ENCODE data around the gene APBA2. TPM values are rescaled to one million over a fixed set of nuclear protein-coding genes. Genes with fewer than 3 reads are reported as not detected.
"Not testable (repeated sequence)": the region's sequence is repeated elsewhere in the genome, so short reads cannot be mapped to it uniquely, and the experiment has no call there.

The APBA2 gene
- total RNA-seq, 1 experiment from 2014 or later: 0.31 TPM

DNA sequence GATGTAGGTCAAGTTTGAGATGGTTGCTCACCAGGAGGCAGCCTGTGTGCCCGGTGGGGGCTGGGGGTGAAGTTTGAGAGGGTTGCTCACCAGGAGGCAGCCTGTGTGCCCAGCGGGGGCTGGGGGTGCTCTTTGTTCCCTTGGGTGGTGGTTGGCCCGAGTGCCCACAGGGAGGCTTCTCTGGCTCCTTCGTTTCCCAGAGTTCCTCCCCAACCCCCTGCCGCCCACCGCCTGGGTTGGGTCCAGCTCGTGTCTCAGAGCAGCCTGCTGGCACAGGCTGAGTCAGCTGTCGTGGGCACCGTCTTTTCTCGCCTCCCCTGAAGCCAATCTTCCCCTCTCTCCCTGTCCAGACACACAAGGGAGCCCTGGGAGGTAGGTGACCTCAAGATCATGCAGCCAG is 3.1 kb downstream of the APBA2 start:
- H3K4me3 ChIP-seq (ENCODE audit: low read depth in 2 of 2, low read length in 2 of 2): no peak overlapping the region
- in situ Hi-C loops (cut with HindIII; ENCODE audit: low pct_unique_long_range_greater_than_20kb, low sequenced_read_pairs) (no loop called here), intact Hi-C loops (cut with micrococcal nuclease; ENCODE audit: unreplicated experiment) (no loop called here)
- no peak overlapping the region for H3K27ac ChIP-seq (ENCODE audit: low read length)
- no peaks in the 10 kb centered on the region for H3K4me1 ChIP-seq (ENCODE audit: control insufficient read depth, insufficient read depth, low read length)
- TF ChIP-seq SIN3A (IDR thresholded peaks at IDR 0.05; ENCODE audit: borderline replicate concordance, insufficient read depth, low read depth, low read length): no peak
- no peak for TF ChIP-seq POLR2AphosphoS5 (IDR thresholded peaks at IDR 0.05; ENCODE audit: low read depth, low read length)
- TF ChIP-seq, protein P1, sequence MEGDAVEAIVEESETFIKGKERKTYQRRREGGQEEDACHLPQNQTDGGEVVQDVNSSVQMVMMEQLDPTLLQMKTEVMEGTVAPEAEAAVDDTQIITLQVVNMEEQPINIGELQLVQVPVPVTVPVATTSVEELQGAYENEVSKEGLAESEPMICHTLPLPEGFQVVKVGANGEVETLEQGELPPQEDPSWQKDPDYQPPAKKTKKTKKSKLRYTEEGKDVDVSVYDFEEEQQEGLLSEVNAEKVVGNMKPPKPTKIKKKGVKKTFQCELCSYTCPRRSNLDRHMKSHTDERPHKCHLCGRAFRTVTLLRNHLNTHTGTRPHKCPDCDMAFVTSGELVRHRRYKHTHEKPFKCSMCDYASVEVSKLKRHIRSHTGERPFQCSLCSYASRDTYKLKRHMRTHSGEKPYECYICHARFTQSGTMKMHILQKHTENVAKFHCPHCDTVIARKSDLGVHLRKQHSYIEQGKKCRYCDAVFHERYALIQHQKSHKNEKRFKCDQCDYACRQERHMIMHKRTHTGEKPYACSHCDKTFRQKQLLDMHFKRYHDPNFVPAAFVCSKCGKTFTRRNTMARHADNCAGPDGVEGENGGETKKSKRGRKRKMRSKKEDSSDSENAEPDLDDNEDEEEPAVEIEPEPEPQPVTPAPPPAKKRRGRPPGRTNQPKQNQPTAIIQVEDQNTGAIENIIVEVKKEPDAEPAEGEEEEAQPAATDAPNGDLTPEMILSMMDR (IDR thresholded peaks at IDR 0.05): no peak
- no peak for TF ChIP-seq TCF7L2 (IDR thresholded peaks at IDR 0.05; ENCODE audit: low read depth, low read length)
- TF ChIP-seq, protein P2, sequence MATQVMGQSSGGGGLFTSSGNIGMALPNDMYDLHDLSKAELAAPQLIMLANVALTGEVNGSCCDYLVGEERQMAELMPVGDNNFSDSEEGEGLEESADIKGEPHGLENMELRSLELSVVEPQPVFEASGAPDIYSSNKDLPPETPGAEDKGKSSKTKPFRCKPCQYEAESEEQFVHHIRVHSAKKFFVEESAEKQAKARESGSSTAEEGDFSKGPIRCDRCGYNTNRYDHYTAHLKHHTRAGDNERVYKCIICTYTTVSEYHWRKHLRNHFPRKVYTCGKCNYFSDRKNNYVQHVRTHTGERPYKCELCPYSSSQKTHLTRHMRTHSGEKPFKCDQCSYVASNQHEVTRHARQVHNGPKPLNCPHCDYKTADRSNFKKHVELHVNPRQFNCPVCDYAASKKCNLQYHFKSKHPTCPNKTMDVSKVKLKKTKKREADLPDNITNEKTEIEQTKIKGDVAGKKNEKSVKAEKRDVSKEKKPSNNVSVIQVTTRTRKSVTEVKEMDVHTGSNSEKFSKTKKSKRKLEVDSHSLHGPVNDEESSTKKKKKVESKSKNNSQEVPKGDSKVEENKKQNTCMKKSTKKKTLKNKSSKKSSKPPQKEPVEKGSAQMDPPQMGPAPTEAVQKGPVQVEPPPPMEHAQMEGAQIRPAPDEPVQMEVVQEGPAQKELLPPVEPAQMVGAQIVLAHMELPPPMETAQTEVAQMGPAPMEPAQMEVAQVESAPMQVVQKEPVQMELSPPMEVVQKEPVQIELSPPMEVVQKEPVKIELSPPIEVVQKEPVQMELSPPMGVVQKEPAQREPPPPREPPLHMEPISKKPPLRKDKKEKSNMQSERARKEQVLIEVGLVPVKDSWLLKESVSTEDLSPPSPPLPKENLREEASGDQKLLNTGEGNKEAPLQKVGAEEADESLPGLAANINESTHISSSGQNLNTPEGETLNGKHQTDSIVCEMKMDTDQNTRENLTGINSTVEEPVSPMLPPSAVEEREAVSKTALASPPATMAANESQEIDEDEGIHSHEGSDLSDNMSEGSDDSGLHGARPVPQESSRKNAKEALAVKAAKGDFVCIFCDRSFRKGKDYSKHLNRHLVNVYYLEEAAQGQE (IDR thresholded peaks at IDR 0.05; ENCODE audit: insufficient read depth in 1 of 2, low read depth in 2 of 2, low read length in 1 of 2): no peak
- ChIA-PET CTCF (no interaction called here), POLR2A (no interaction called here)
- no peaks in the 10 kb centered on the region for H3K27me3 ChIP-seq (ENCODE audit: control insufficient read depth, insufficient read depth, low read length)
- DNase-seq (ENCODE audit: low read depth, low spot score) (no peak), ATAC-seq (no peak)
- no peaks in the 10 kb centered on the region for H3K36me3 ChIP-seq (ENCODE audit: control insufficient read depth, insufficient read depth, low read length)
- no TSS peak for BruUV-seq (replicated peaks)
- H3K9me3 ChIP-seq (ENCODE audit: control insufficient read depth, insufficient read depth, low read depth, low read length): no peaks in the 10 kb centered on the region

DNA sequence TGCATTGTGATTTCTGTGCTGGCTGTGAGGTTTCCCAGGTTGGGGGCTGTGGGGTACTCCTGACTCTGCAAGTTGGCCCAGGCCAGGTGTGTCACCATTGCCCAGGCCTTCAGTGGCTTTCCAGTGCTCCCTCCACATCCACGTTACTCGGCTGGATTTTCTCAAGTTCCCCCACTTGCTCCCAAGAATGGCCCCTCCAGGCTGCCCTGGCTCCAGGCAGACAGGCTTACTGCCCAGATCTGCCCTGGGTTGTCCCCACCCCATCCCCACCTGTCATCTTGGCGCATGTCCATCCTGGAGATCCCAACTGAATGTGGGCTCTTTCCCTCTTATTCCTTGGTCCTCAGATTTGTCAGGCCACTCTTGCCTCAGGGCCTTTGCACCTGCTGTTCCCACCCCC is 3.6 kb downstream of the APBA2 start:
- no peak overlapping the region for H3K4me3 ChIP-seq (ENCODE audit: low read depth in 2 of 2, low read length in 2 of 2)
- in situ Hi-C loops (cut with HindIII; ENCODE audit: low pct_unique_long_range_greater_than_20kb, low sequenced_read_pairs) (no loop called here), intact Hi-C loops (cut with micrococcal nuclease; ENCODE audit: unreplicated experiment) (no loop called here)
- ChIA-PET POLR2A (no interaction called here), CTCF (no interaction called here)
- ATAC-seq (no peak), DNase-seq (ENCODE audit: low read depth, low spot score) (no peak)
- no peaks in the 10 kb centered on the region for H3K27me3 ChIP-seq (ENCODE audit: control insufficient read depth, insufficient read depth, low read length)
- no peak overlapping the region for H3K27ac ChIP-seq (ENCODE audit: low read length)
- no TSS peak for BruUV-seq (replicated peaks)
- H3K9me3 ChIP-seq (ENCODE audit: control insufficient read depth, insufficient read depth, low read depth, low read length): no peaks in the 10 kb centered on the region
- TF ChIP-seq, protein P1 (IDR thresholded peaks at IDR 0.05): no peak
- TF ChIP-seq TCF7L2 (IDR thresholded peaks at IDR 0.05; ENCODE audit: low read depth, low read length) (no peak), POLR2AphosphoS5 (IDR thresholded peaks at IDR 0.05; ENCODE audit: low read depth, low read length) (no peak), SIN3A (IDR thresholded peaks at IDR 0.05; ENCODE audit: borderline replicate concordance, insufficient read depth, low read depth, low read length) (no peak)
- TF ChIP-seq, protein P2 (IDR thresholded peaks at IDR 0.05; ENCODE audit: insufficient read depth in 1 of 2, low read depth in 2 of 2, low read length in 1 of 2): no peak
- no peaks in the 10 kb centered on the region for H3K4me1 ChIP-seq (ENCODE audit: control insufficient read depth, insufficient read depth, low read length)
- H3K36me3 ChIP-seq (ENCODE audit: control insufficient read depth, insufficient read depth, low read length): no peaks in the 10 kb centered on the region

DNA sequence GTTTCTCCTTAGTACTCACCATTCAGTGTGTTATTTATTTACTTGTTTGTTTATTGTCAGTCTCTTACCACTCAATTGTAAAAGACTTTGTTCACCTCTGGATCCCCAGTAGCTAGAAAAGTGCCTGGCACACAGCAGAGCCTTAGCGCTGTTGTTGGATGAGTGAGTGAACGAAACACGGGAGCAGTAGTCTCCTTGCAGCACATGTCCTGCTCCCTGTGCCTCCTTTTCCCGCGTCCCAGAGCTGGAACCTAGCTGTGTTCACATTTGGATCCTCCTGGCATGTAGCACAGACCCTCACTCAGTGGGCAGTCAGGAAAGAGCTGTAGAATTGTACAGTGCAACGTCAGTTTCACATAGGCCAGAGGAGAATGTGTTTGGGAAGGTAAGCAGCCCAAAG is 4.1 kb downstream of the APBA2 start:
- H3K27me3 ChIP-seq (ENCODE audit: control insufficient read depth, insufficient read depth, low read length); H3K27ac ChIP-seq (ENCODE audit: low read length); POLR2A ChIA-PET; DNase-seq (ENCODE audit: low read depth, low spot score); ATAC-seq; H3K4me1 ChIP-seq (ENCODE audit: control insufficient read depth, insufficient read depth, low read length); H3K9me3 ChIP-seq (ENCODE audit: control insufficient read depth, insufficient read depth, low read depth, low read length); in situ Hi-C loops (cut with HindIII; ENCODE audit: low pct_unique_long_range_greater_than_20kb, low sequenced_read_pairs); H3K4me3 ChIP-seq (ENCODE audit: low read depth in 2 of 2, low read length in 2 of 2); BruUV-seq (replicated peaks); intact Hi-C loops (cut with micrococcal nuclease; ENCODE audit: unreplicated experiment); H3K36me3 ChIP-seq (ENCODE audit: control insufficient read depth, insufficient read depth, low read length); CTCF ChIA-PET: not testable (repeated sequence)

DNA sequence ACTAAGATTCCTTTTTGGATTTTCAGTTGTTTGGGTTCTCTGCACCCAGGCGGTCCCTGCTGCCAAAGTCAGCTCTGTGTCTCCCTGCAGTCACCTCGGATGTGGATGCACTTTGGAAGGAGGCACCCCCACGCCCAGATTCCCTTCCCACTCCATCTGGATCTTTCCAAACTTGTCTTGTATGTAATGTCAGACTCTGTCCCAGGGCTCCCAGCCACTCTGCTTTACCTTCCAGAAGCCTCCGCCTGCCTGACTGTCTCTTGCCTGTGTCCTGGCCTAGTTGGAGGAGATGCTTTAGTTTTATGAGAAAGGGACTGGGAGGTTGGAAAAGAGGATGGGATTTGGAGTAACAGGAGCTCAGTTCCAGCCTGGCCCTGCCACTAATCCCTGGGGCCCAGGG is 4.5 kb downstream of the APBA2 start:
- ATAC-seq; intact Hi-C loops (cut with micrococcal nuclease; ENCODE audit: unreplicated experiment); H3K27me3 ChIP-seq (ENCODE audit: control insufficient read depth, insufficient read depth, low read length); DNase-seq (ENCODE audit: low read depth, low spot score); CTCF ChIA-PET; H3K4me3 ChIP-seq (ENCODE audit: low read depth in 2 of 2, low read length in 2 of 2); in situ Hi-C loops (cut with HindIII; ENCODE audit: low pct_unique_long_range_greater_than_20kb, low sequenced_read_pairs); H3K4me1 ChIP-seq (ENCODE audit: control insufficient read depth, insufficient read depth, low read length); H3K36me3 ChIP-seq (ENCODE audit: control insufficient read depth, insufficient read depth, low read length); POLR2A ChIA-PET; BruUV-seq (replicated peaks); H3K9me3 ChIP-seq (ENCODE audit: control insufficient read depth, insufficient read depth, low read depth, low read length); H3K27ac ChIP-seq (ENCODE audit: low read length): not testable (repeated sequence)
